ENCODE data around the gene LCN1. TPM values are rescaled to one million over a fixed set of nuclear protein-coding genes. Genes with fewer than 3 reads are reported as not detected.
A peak's percentile ranks its signal among the peaks of the same experiment; 100 is the strongest.

LCN1 gene
- total and polyA plus RNA-seq, 2 of the 8 experiments (the other 6 are each of a cell fraction or from before 2014, with no cell fraction given) = not detected

DNA sequence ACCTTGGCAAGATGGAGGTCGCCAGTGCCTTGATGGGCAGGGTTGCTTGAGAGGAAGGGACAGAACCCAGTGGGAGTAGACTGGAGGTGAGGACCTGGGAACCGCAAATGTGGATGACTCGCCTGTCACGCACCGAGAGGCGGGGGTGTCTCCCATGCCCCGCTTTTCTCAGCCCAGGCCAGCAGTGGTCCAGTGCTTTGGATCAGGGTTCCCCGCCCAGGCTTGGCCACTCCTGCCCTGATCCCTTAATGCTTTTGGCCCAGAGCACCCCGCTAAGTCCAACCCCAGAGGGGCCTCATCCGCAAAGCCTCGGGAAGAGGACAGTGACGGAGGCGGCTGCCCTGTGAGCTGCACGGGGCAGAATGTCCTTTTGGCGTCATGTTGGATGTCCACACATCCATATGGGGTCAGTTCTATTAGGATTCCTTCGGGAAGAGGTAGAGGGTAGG is 18.3 kb upstream of the LCN1 start:
- no peak overlapping the region for H3K14ac ChIP-seq (ENCODE audit: insufficient read length)
- FAIRE-seq = no peak

More for the DNA sequence above, 18.3 kb upstream of the LCN1 start:
- Histone ChIP-seq H3K4me2 (ENCODE audit: insufficient read depth in 1 of 2, low read depth in 2 of 2, low read length in 2 of 2) (no peak overlapping the region), H4K20me1 (replicated peaks in 1 of 2; ENCODE audit: control insufficient read depth in 1 of 2, insufficient read depth in 2 of 2, low read length in 2 of 2) (peaks cover 15 to 18% of the 10 kb centered on the region in 2 experiments), H2BK5ac (ENCODE audit: low read depth, low read length) (no peak overlapping the region), H3K18ac (ENCODE audit: extremely low read depth, low read length) (no peak overlapping the region), H2AFZ (ENCODE audit: low read length) (no peak overlapping the region), H3K4me3 (ENCODE audit: extremely low read depth in 1 of 4, insufficient read depth in 2 of 4, low read depth in 3 of 4, low read length in 4 of 4) (no peak overlapping the region), H2BK15ac (ENCODE audit: low read length) (no peak overlapping the region), H3K23ac (ENCODE audit: insufficient read length) (no peak overlapping the region), H2BK12ac (ENCODE audit: low read depth, low read length) (no peak overlapping the region), H4K91ac (replicated peaks; ENCODE audit: insufficient read length, low read length) (no peak overlapping the region), H4K8ac (ENCODE audit: extremely low read depth, insufficient read depth, low read length) (no peak overlapping the region), H3K27me3 (replicated peaks in 1 of 4; ENCODE audit: control insufficient read depth in 3 of 4, extremely low read depth in 1 of 4, insufficient read depth in 3 of 4, low read length in 3 of 4) (no peaks in the 10 kb centered on the region; a peak in 1 of 7 replicates), H2AK5ac (ENCODE audit: low read depth, low read length) (no peak overlapping the region), H3K56ac (replicated peaks; ENCODE audit: insufficient read length, low read depth, low read length) (no peak overlapping the region), H3K4me1 (replicated peaks in 1 of 4; ENCODE audit: control insufficient read depth in 3 of 4, insufficient read depth in 4 of 4, low read length in 3 of 4) (peaks cover 0 to 19% (median 12%) of the 10 kb centered on the region in 4 experiments; a peak in 6 of 7 replicates), H3K23me2 (ENCODE audit: low read depth, low read length) (peaks cover 8% of the 10 kb centered on the region; the same call in 1 of the 2 replicates), H2BK120ac (replicated peaks; ENCODE audit: low read depth, low read length) (no peak overlapping the region), H3K4ac (replicated peaks; ENCODE audit: insufficient read length, low read depth, low read length) (no peak overlapping the region), H3K27ac (ENCODE audit: low read depth, low read length) (no peak overlapping the region), H4K5ac (ENCODE audit: insufficient read length, low read depth, low read length) (no peak overlapping the region), H3K9me3 (ENCODE audit: insufficient read depth in 2 of 2, low read depth in 1 of 2, low read length in 1 of 2) (no peaks in the 10 kb centered on the region), H2BK20ac (ENCODE audit: low read length) (no peak overlapping the region), H3K9ac (replicated peaks in 1 of 4; ENCODE audit: extremely low read depth in 1 of 4, low read depth in 3 of 4, low read length in 3 of 4) (0 out of 7 replicates have a peak overlapping the region, but pooled peaks of 1 of the 4 experiments have one; percentile 16), H3K79me1 (ENCODE audit: low read depth, low read length) (0 out of 2 replicates have a peak, but pooled peaks cover 3% of the 10 kb centered on the region), H3K79me2 (ENCODE audit: control insufficient read depth in 1 of 2, insufficient read depth in 2 of 2, low read length in 2 of 2) (peaks cover 0 to 16% of the 10 kb centered on the region in 2 experiments; a peak in 2 of 4 replicates), H3K36me3 (ENCODE audit: control insufficient read depth in 2 of 4, insufficient read depth in 4 of 4, low read length in 3 of 4) (peaks cover 8 to 30% (median 20%) of the 10 kb centered on the region in 4 experiments; a peak in 7 of 8 replicates)
- CTCF ChIA-PET (ENCODE audit: partially characterized antibody) = no interaction called here
- no peak for TF ChIP-seq RBBP5 (IDR thresholded peaks at IDR 0.05; ENCODE audit: borderline replicate concordance, low read depth, low read length)
- TF ChIP-seq HDAC6 (IDR thresholded peaks at IDR 0.05; ENCODE audit: low read depth, low read length) = no peak
- TF ChIP-seq SRF (IDR thresholded peaks at IDR 0.05; ENCODE audit: low read depth, low read length) = no peak
- no peak for TF ChIP-seq KDM4A (IDR thresholded peaks at IDR 0.05; ENCODE audit: low read depth, low read length, severe bottlenecking)
- TF ChIP-seq BRCA1 (IDR thresholded peaks at IDR 0.05; ENCODE audit: low read depth, low read length) = no peak
- TF ChIP-seq ASH2L (IDR thresholded peaks at IDR 0.05; ENCODE audit: low read length) = no peak
- TF ChIP-seq JUND (IDR thresholded peaks at IDR 0.05; ENCODE audit: low read length) = no peak
- TF ChIP-seq PHF8 (conservative IDR thresholded peaks at IDR 0.05; ENCODE audit: low read depth, low read length) = no peak
- no peak for TF ChIP-seq HDAC2 (IDR thresholded peaks at IDR 0.05; ENCODE audit: borderline replicate concordance in 1 of 2, low read depth in 2 of 2, low read length in 2 of 2)
- no peak for TF ChIP-seq SP2 (IDR thresholded peaks at IDR 0.05; ENCODE audit: low read length)
- TF ChIP-seq SIN3A (conservative IDR thresholded peaks at IDR 0.05 in 1 of 2, IDR thresholded peaks at IDR 0.05 in 1 of 2; ENCODE audit: low read depth in 1 of 2, low read length in 2 of 2) = no peak
- no peak for TF ChIP-seq CHD2 (IDR thresholded peaks at IDR 0.05; ENCODE audit: low read length)
- WGBS, 2 experiments (ENCODE audit: extremely low coverage in 1 of 2, insufficient coverage in 1 of 2, insufficient read length in 1 of 2, insufficient replicate concordance in 2 of 2, low coverage in 1 of 2, low lambda C conversion rate in 2 of 2, missing lambda C conversion rate in 1 of 2) = 94% methylated on average over 15 of the region's 16 CpGs; no CpG with 5 or more reads in 1 of the 2 experiments
- no peak for DNase-seq (ENCODE audit: low read depth in 1 of 2, low spot score in 2 of 2)
- POLR2A ChIA-PET (ENCODE audit: partially characterized antibody) = interaction anchor here (1.1 kb wide), 2 partner anchors 12 to 361 kb away, joined by 3 to 4 read pairs; no protein-coding TSS in a partner anchor

Data from H1 (cell line).